Heart left ventricle (tissue), 16 donors: ENCODE data around the gene ABHD17C. TPM values are rescaled to one million over a fixed set of nuclear protein-coding genes. Genes with fewer than 3 reads are reported as not detected.

Experiments
- ATAC-seq, 4 donors: fragments of 200-7000 bp; cut with Tn5 transposase; one replicate each; pipeline ENCODE4 v1.9.1; 2020 to 2022; ENCODE audit warnings: moderate library complexity in 4 of 4, mild to moderate bottlenecking in 3 of 4, moderate number of reproducible peaks in 1 of 4
- DNase-seq, 5 donors: peaks; one replicate each; pipeline ENCODE4 v3.0.0-alpha.2; 2020
- H3K27ac ChIP-seq, 12 donors: fragments of 200-600 bp; sonication (generic) in 4 of 12; one replicate each; pipeline versions ENCODE4 v1.5.0 to v1.8.0; 2016 to 2022; ENCODE audit warnings: mild to moderate bottlenecking in 2 of 12
- H3K27me3 ChIP-seq, 9 donors: fragments of 200-600 bp; sonication (generic) in 2 of 9; one replicate each; pipeline versions ENCODE4 v1.5.1 to v1.8.0; 2016 to 2022; ENCODE audit warnings: mild to moderate bottlenecking in 3 of 9
- H3K36me3 ChIP-seq, 9 donors: fragments of 200-600 bp; sonication (generic) in 2 of 9; one replicate each; pipeline versions ENCODE4 v1.5.0 to v1.8.0; 2018 to 2022; ENCODE audit warnings: mild to moderate bottlenecking in 2 of 9
- H3K4me1 ChIP-seq, 12 donors: fragments of 200-600 bp; sonication (generic) in 4 of 12; one replicate each; pipeline versions ENCODE4 v1.5.0 to v1.8.0; 2016 to 2022; ENCODE audit warnings: mild to moderate bottlenecking in 3 of 12
- H3K4me3 ChIP-seq, 12 donors: fragments of 200-600 bp; sonication (generic) in 4 of 12; one replicate each; pipeline versions ENCODE4 v1.5.0 to v1.8.0; 2017 to 2022; ENCODE audit warnings: mild to moderate bottlenecking in 9 of 12, moderate library complexity in 4 of 12
- H3K9me3 ChIP-seq, 12 donors: fragments of 200-600 bp; sonication (generic) in 4 of 12; one replicate each; pipeline versions ENCODE4 v1.5.0 to v1.8.0; 2016 to 2022; ENCODE audit warnings: mild to moderate bottlenecking in 1 of 12
- CTCF ChIP-seq, 12 donors: fragments of 200-600 bp; sonication (generic) in 4 of 12; IDR thresholded peaks; one replicate each; pipeline versions ENCODE4 v1.5.0 to v1.8.0; 2018 to 2022; ENCODE audit warnings: antibody characterized with exemption in 12 of 12, mild to moderate bottlenecking in 5 of 12
- POLR2A ChIP-seq, 2 donors: fragments of 450-650 bp; IDR thresholded peaks; one replicate each; pipeline ENCODE4 v1.6.1; 2017; ENCODE audit warnings: antibody characterized with exemption in 2 of 2, mild to moderate bottlenecking in 2 of 2, moderate library complexity in 2 of 2
- WGBS, 4 donors: extraction: QIAGEN DNeasy Blood & Tissue Kit in 2 of 4; methylation state at CpG; one replicate each; pipeline versions ENCODE4 v1.1.5 to v1.1.7; 2013 to 2018; 5-methylcytosine and 5-hydroxymethylcytosine counted together
- intact Hi-C, 10 donors: fragments of 100-400 bp; cut with DNase I; formaldehyde crosslinking; loops; one replicate each; pipeline versions ENCODE4 v1.11.1 to v1.14.2; 2022
- polyA plus RNA-seq, 2 donors: library from polyadenylated mRNA; stranded (reverse); fragments of 200-250 nt; gene quantifications; one replicate each; pipeline ENCODE4 v1.2.3, GENCODE V29; 2013
- total RNA-seq, 9 donors: library from RNA; depleted of rRNA in 2 of 9; stranded (reverse); fragments of >200 nt in 2 of 9; fragmentation: NEBNext Ultra II Directional in 3 of 9; extraction: Animal tissue kit (Norgen Biotek cat#: 25700) in 3 of 9; gene quantifications; one replicate each; pipeline versions ENCODE4 v1.1.0 to v1.2.4, GENCODE V29; 2016 to 2023
- donor health status: ischemic (EF 13 %, LVEDD 7.1; RV severe dilation, severe dysfunction).
- donor health status: healthy with polysubstance abuse.
- donor health status: DM: no; HTN: yes; CAD: no.
- donor health status: DM: no; HTN: no; CAD: no.
- donor health status: ischemic (EF 25% LVEDD 6.9; RV normal size, moderate dysfunction).
- donor health status: ischemic (EF 25% LVEDD 5.7; RV mildly dilated, moderate dysfunction).
- donor health status: healthy.
- donor health status: DM: yes; HTN: yes; CAD: no.
- donor health status: ischemic (EF 35%, LVEDD 5.7; RV mildly dilated, moderate dysfunction).
- donor health status: nonischemic (EF 11% LVEDD 7.7; RV severe dilation, severe dysfunction).
- donor health status: DM: yes; HTN: yes; CAD: no.
- donor health status: PGD.
- donor health status: ischemic (EF 29% LVEDD 5.4; RV normal size, mild dysfunction).
- donor health status: nonischemic (EF 23%, LVEDD 6.1; RV moderate dilation, normal function).

ABHD17C gene
- total and polyA plus RNA-seq, 11 donors: 2.8 to 10.2 (median 5.6) TPM

GRCh38 chr15:80665151-80665550 lies 30.0 kb upstream of the ABHD17C start:
- DNase-seq: no peak
- Histone ChIP-seq H3K27me3 (peaks cover 0 to 3% (median 0%) of the 10 kb centered on the region in 9 donors), H3K4me3 (no peak overlapping the region), H3K4me1 (no peaks in the 10 kb centered on the region), H3K27ac (no peak overlapping the region), H3K9me3 (no peaks in the 10 kb centered on the region), H3K36me3 (no peaks in the 10 kb centered on the region)
- intact Hi-C loops: no loop called here
- TF ChIP-seq POLR2A (IDR thresholded peaks at IDR 0.05) (no peak), CTCF (IDR thresholded peaks at IDR 0.05) (no peak)
- WGBS, 4 donors: 57 to 70% (median 62%) methylated on average over 2 of the region's 2 CpGs
- ATAC-seq: no peak

- peaks cover 0 to 5% (median 0%) of the 10 kb centered on the region in 12 donors for H3K9me3 ChIP-seq
- TF ChIP-seq POLR2A (IDR thresholded peaks at IDR 0.05): no peak
- TF ChIP-seq CTCF (IDR thresholded peaks at IDR 0.05): no peak
- H3K36me3 ChIP-seq: no peaks in the 10 kb centered on the region
- ATAC-seq: no peak
- intact Hi-C loops: no loop called here
- peaks cover 0 to 6% (median 0%) of the 10 kb centered on the region in 9 donors for H3K27me3 ChIP-seq
- no peak overlapping the region for H3K4me3 ChIP-seq
- no peak for DNase-seq
- no peaks in the 10 kb centered on the region for H3K4me1 ChIP-seq
- H3K27ac ChIP-seq: no peak overlapping the region
- WGBS, 4 donors: 71 to 82% (median 78%) methylated on average over 4 of the region's 4 CpGs
These were observed 27.2 kb upstream of the ABHD17C start for GRCh38 chr15:80667936-80668335.

GRCh38 chr15:80668546-80669236 lies 26.4 kb upstream of the ABHD17C start:
- Histone ChIP-seq H3K4me1 (no peaks in the 10 kb centered on the region), H3K27ac (no peak overlapping the region), H3K27me3 (peaks cover 0 to 6% (median 0%) of the 10 kb centered on the region in 9 donors), H3K36me3 (no peaks in the 10 kb centered on the region), H3K9me3 (peaks cover 0 to 5% (median 0%) of the 10 kb centered on the region in 12 donors), H3K4me3 (no peak overlapping the region)
- 68 to 76% (median 72%) methylated on average over 3 of the region's 3 CpGs for WGBS, 4 donors
- ATAC-seq (no peak), DNase-seq (no peak)
- intact Hi-C loops: no loop called here
- TF ChIP-seq CTCF (IDR thresholded peaks at IDR 0.05) (no peak), POLR2A (IDR thresholded peaks at IDR 0.05) (no peak)

- intact Hi-C loops: no loop called here
- H3K9me3 ChIP-seq: peaks cover 0 to 5% (median 0%) of the 10 kb centered on the region in 12 donors
- 83 to 91% (median 90%) methylated on average over 2 of the region's 2 CpGs for WGBS, 4 donors
- H3K36me3 ChIP-seq: no peaks in the 10 kb centered on the region
- DNase-seq (no peak), ATAC-seq (no peak)
- H3K27me3 ChIP-seq: peaks cover 0 to 6% (median 0%) of the 10 kb centered on the region in 9 donors
- peaks cover 0 to 2% (median 0%) of the 10 kb centered on the region in 12 donors for H3K4me1 ChIP-seq
- no peak overlapping the region for H3K4me3 ChIP-seq
- H3K27ac ChIP-seq: no peak overlapping the region
- no peak for TF ChIP-seq POLR2A (IDR thresholded peaks at IDR 0.05)
- no peak for TF ChIP-seq CTCF (IDR thresholded peaks at IDR 0.05)
These were observed 25.3 kb upstream of the ABHD17C start for GRCh38 chr15:80669663-80670273.
